K562 (cell line): ENCODE data around the gene LAMA2. TPM values are rescaled to one million over a fixed set of nuclear protein-coding genes. Genes with fewer than 3 reads are reported as not detected.

ENCODE experiments used
- ATAC-seq: fragments of 200-7000 bp; cut with Tn5 transposase; 3 replicates; pipeline ENCODE4 v1.9.1; 2020; ENCODE audit warnings: moderate library complexity
- BruUV-seq: library from RNA; stranded (reverse); fragments of 400-500 nt; replicated peaks from 2 replicates; lab custom pipeline; 2021; lab: Mats Ljungman, UMichigan
- CTCF ChIA-PET: fragments of 300-600 bp; formaldehyde crosslinking; extraction: SDS; loops from one replicate; lab custom pipeline; 2021; ENCODE audit warnings: low intra/inter-chr PET ratio; lab: Yijun Ruan, JAX
- POLR2A ChIA-PET: fragments of 300-600, 350-650 bp; sonication (Branson Sonifier 250); formaldehyde crosslinking; extraction: SDS; loops from one replicate; lab custom pipeline; 2021; ENCODE audit warnings: antibody characterized with exemption, inconsistent platforms; lab: Yijun Ruan, JAX
- DNase-seq, 4 experiments: peaks; one replicate each; pipeline versions ENCODE4 v3.0.0 to v3.0.0-alpha.2; 2011 to 2018; ENCODE audit warnings: low spot score in 3 of 4, mixed read lengths in 3 of 4; ENCODE audit errors: extremely low read depth in 1 of 4
- FAIRE-seq: peaks from 2 replicates; lab custom pipeline; 2011; peaks lifted over from hg19 to GRCh38; lab: Jason Lieb, UNC
- H2AFZ ChIP-seq: 2 replicates; pipeline ENCODE4 v1.6.0; 2011; ENCODE audit warnings: low read depth, low read length, control low read depth, inconsistent platforms
- H3K27ac ChIP-seq: fragments of 200-600 bp; 3 replicates; pipeline ENCODE4 v1.8.0; 2011; ENCODE audit warnings: low read depth, mild to moderate bottlenecking, control low read depth, inconsistent platforms, low read length, moderate library complexity, mixed read lengths; ENCODE audit errors: extremely low read depth
- H3K27me3 ChIP-seq, 2 experiments: fragments of 300-600 bp in 1 of 2; 2 replicates in 1 of 2; 3 replicates in 1 of 2; pipeline versions ENCODE4 v1.6.0 to v1.8.0; 2011; ENCODE audit warnings: inconsistent platforms in 2 of 2, low read length in 2 of 2, mild to moderate bottlenecking in 1 of 2, mixed read lengths in 1 of 2, moderate library complexity in 1 of 2; ENCODE audit not compliant: control insufficient read depth in 2 of 2, insufficient read depth in 2 of 2
- H3K36me3 ChIP-seq: fragments of 300-600 bp; 3 replicates; pipeline ENCODE4 v1.8.0; 2011; ENCODE audit warnings: mild to moderate bottlenecking, low read length, inconsistent platforms; ENCODE audit not compliant: control insufficient read depth, insufficient read depth
- H3K4me1 ChIP-seq, 2 experiments: fragments of 200-600 bp in 1 of 2; replicated peaks in 1 of 2; 2 replicates in 1 of 2; 3 replicates in 1 of 2; pipeline versions ENCODE4 v1.5.1 to v1.8.0; 2011; ENCODE audit warnings: inconsistent platforms in 2 of 2, low read length in 2 of 2, mild to moderate bottlenecking in 1 of 2, mixed read lengths in 1 of 2, moderate library complexity in 1 of 2; ENCODE audit not compliant: control insufficient read depth in 2 of 2, insufficient read depth in 2 of 2
- H3K4me2 ChIP-seq: 2 replicates; pipeline ENCODE4 v1.6.1; 2011; ENCODE audit warnings: low read length, control low read depth, inconsistent platforms, mixed read lengths; ENCODE audit not compliant: insufficient read depth
- H3K4me3 ChIP-seq: fragments of 200-600 bp; sonication (generic), shearing (Covaris generic); 2 replicates; pipeline ENCODE4 v1.5.1; 2016; ENCODE audit warnings: control low read depth, inconsistent platforms
- H3K79me2 ChIP-seq: fragments of 200-600 bp; 3 replicates; pipeline ENCODE4 v1.8.0; 2011; ENCODE audit warnings: low read length, inconsistent platforms; ENCODE audit not compliant: control insufficient read depth, insufficient read depth
- H3K9ac ChIP-seq, 2 experiments: 2 replicates each; pipeline versions ENCODE4 v1.6.0 to v1.6.1; 2011; ENCODE audit warnings: low read depth in 2 of 2, low read length in 2 of 2, control low read depth in 1 of 2, inconsistent platforms in 1 of 2, mild to moderate bottlenecking in 1 of 2, mixed read lengths in 1 of 2; ENCODE audit not compliant: insufficient read depth in 1 of 2
- H3K9me1 ChIP-seq: one replicate; pipeline ENCODE4 v1.6.0; 2011; ENCODE audit warnings: inconsistent platforms, mild to moderate bottlenecking, low read length, moderate library complexity; ENCODE audit not compliant: control insufficient read depth, insufficient read depth
- H3K9me3 ChIP-seq: replicated peaks from 2 replicates; pipeline ENCODE4 v1.5.1; 2011; ENCODE audit warnings: low read depth, low read length, inconsistent platforms; ENCODE audit not compliant: control insufficient read depth, insufficient read depth
- H4K20me1 ChIP-seq: replicated peaks from 2 replicates; pipeline ENCODE4 v1.6.1; 2011; ENCODE audit warnings: low read length, inconsistent platforms, mixed read lengths; ENCODE audit not compliant: control insufficient read depth, insufficient read depth
- BACH1 ChIP-seq: fragments of 200-800 bp; sonication (Bioruptor generic); IDR thresholded peaks from 2 replicates; pipeline ENCODE4 v1.6.1; 2016; ENCODE audit warnings: missing genetic modification characterization, missing compliant biosample characterization
- BRCA1 ChIP-seq, 2 experiments: fragments of 450-650 bp in 1 of 2; sonication (generic) in 1 of 2; formaldehyde crosslinking in 1 of 2; IDR thresholded peaks; 2 replicates each; pipeline versions ENCODE4 v1.5.0 to v1.6.1; 2017 to 2020; ENCODE audit warnings: mild to moderate bottlenecking in 1 of 2, missing genetic modification reagents in 1 of 2
- CREBBP ChIP-seq: IDR thresholded peaks from one replicate; pipeline ENCODE4 v1.6.1; 2012; ENCODE audit warnings: low read depth, mild to moderate bottlenecking, control low read depth, inconsistent platforms, low read length
- MAFF ChIP-seq: IDR thresholded peaks from 2 replicates; pipeline ENCODE4 v1.6.1; 2012; ENCODE audit warnings: low read length, improper control_type of control experiment
- NR3C1 ChIP-seq: sonication (generic); formaldehyde crosslinking; IDR thresholded peaks from 2 replicates; pipeline ENCODE4 v1.8.1; 2022; ENCODE audit warnings: missing genetic modification reagents
- RBM15 ChIP-seq: fragments of 200-400 bp; formaldehyde crosslinking; IDR thresholded peaks from 2 replicates; pipeline ENCODE4 v1.6.1; 2018; ENCODE audit warnings: mild to moderate bottlenecking, low read length, moderate library complexity; ENCODE audit not compliant: insufficient read depth
- SIN3A ChIP-seq, 2 experiments: fragments of 150-350 bp in 1 of 2; IDR thresholded peaks; 2 replicates each; pipeline ENCODE4 v1.6.1; 2011 to 2016; ENCODE audit warnings: borderline replicate concordance in 2 of 2, low read depth in 2 of 2, low read length in 2 of 2, mild to moderate bottlenecking in 2 of 2, moderate library complexity in 2 of 2; ENCODE audit not compliant: control insufficient read depth in 1 of 2
- SIN3B ChIP-seq: fragments of 450-650 bp; IDR thresholded peaks from 2 replicates; pipeline ENCODE4 v1.6.1; 2017; ENCODE audit warnings: low read depth, mild to moderate bottlenecking, moderate library complexity
- ZFP91 ChIP-seq: sonication (generic); formaldehyde crosslinking; IDR thresholded peaks from 2 replicates; pipeline ENCODE4 v1.8.0; 2022; ENCODE audit warnings: mild to moderate bottlenecking, missing genetic modification reagents
- WGBS: fragments of 100-300 bp; shearing (Covaris generic); methylation state at CpG from one replicate; pipeline ENCODE4 v1.1.6; 2016; ENCODE audit warnings: low coverage, mixed read lengths; ENCODE audit not compliant: insufficient coverage; ENCODE audit errors: missing lambda C conversion rate; 5-methylcytosine and 5-hydroxymethylcytosine counted together
- in situ Hi-C: fragments of 300-500 bp; cut with MboI; formaldehyde crosslinking; loops from 4 replicates; pipeline ENCODE4 v1.15.0; 2018; ENCODE audit warnings: inconsistent platforms, mixed read lengths
- intact Hi-C: fragments of 100-400 bp; cut with micrococcal nuclease; formaldehyde crosslinking; loops from 2 replicates; pipeline ENCODE4 v1.14.2; 2022
- polyA plus RNA-seq, 8 experiments: library from polyadenylated mRNA; depleted of rRNA in 4 of 8; stranded (reverse) in 5 of 8; unstranded in 3 of 8; fragments of >200 nt; fragmentation: Nextera tagmentation in 2 of 8; fragmentation: Illumina TruSeq in 1 of 8; extraction: Ambion mirVana in 2 of 8; extraction: Trizol in 1 of 8; gene quantifications; 2 replicates each; pipeline versions ENCODE4 v1.2.1 to v1.2.3, GENCODE V29; 2011 to 2014; ENCODE audit warnings: inconsistent platforms in 1 of 8, missing spikeins in 1 of 8
- total RNA-seq, 7 experiments: library from RNA; depleted of rRNA in 6 of 7; stranded (reverse); fragments of >200 nt in 6 of 7; fragmentation: Illumina TruSeq in 2 of 7; extraction: Trizol in 2 of 7; gene quantifications; 2 replicates each; pipeline versions ENCODE4 v1.2.1 to v1.2.3, GENCODE V29; 2011 to 2021; ENCODE audit warnings: low replicate concordance in 1 of 7

Gene LAMA2
- total and polyA plus RNA-seq, 9 of the 15 experiments (the other 6 are each of a cell fraction or from before 2014, with no cell fraction given), result 0.04 to 1.5 (median 0.36) TPM

- H3K9me3 ChIP-seq, result no peaks in the 10 kb centered on the region
- ChIA-PET POLR2A (no interaction called here), CTCF (no interaction called here)
- no peak overlapping the region for H3K9ac ChIP-seq
- H3K27ac ChIP-seq, result no peak overlapping the region
- H3K27me3 ChIP-seq, result no peaks in the 10 kb centered on the region
- no peaks in the 10 kb centered on the region for H4K20me1 ChIP-seq
- peaks cover 0 to 13% of the 10 kb centered on the region in 2 experiments; a peak in 3 of 5 replicates for H3K4me1 ChIP-seq
- H3K4me2 ChIP-seq, result no peak overlapping the region
- H3K4me3 ChIP-seq, result no peak overlapping the region
- no peaks in the 10 kb centered on the region for H3K36me3 ChIP-seq
- no TSS peak for BruUV-seq
- no peak for ATAC-seq
- no peak for DNase-seq
- in situ Hi-C loops, result loop anchor here (10.0 kb wide), 1 partner anchor 531 kb away; no protein-coding TSS in a partner anchor
- FAIRE-seq, result no peak
- no peaks in the 10 kb centered on the region for H3K79me2 ChIP-seq
- no peak overlapping the region for H2AFZ ChIP-seq
- H3K9me1 ChIP-seq, result no peaks in the 10 kb centered on the region
- 16% methylated on average over 6 of the region's 6 CpGs for WGBS
- intact Hi-C loops, result no loop called here
- no peak for TF ChIP-seq BACH1 (tag)
- TF ChIP-seq NR3C1, result no peak
- no peak for TF ChIP-seq CREBBP
- TF ChIP-seq MAFF, result no peak
- no peak for TF ChIP-seq SIN3B
- no peak for TF ChIP-seq ZFP91
- TF ChIP-seq BRCA1 (IDR thresholded peaks at IDR 0.05), result no peak
- no peak for TF ChIP-seq BRCA1 (CRISPR knock-in tag; IDR thresholded peaks at IDR 0.05)
- no peak for TF ChIP-seq SIN3A (IDR thresholded peaks at IDR 0.05; ENCODE audit: borderline replicate concordance in 2 of 2, control insufficient read depth in 1 of 2, low read depth in 2 of 2, low read length in 2 of 2)
- no peak for TF ChIP-seq RBM15
Observed at GRCh38 chr6:129493354-129493902, 610.5 kb downstream of the LAMA2 start.
